GM21528 (cell line): Measurements from ENCODE around the gene CYP27B1.
"Not testable (repeated sequence)": the region's sequence is repeated elsewhere in the genome, so short reads cannot be mapped to it uniquely, and the experiment has no call there.

Experiments
- ATAC-seq: cut with Tn5 transposase; IDR thresholded peaks from one replicate; pipeline ENCODE4 v1.9.1; 2021; ENCODE audit warnings: mild to moderate bottlenecking, moderate library complexity; ENCODE audit not compliant: unreplicated experiment, low FRiP score

CYP27B1 gene

GRCh38 chr12:57724936-57725740 lies 41.7 kb downstream of the CYP27B1 start:
- no peak for ATAC-seq

GRCh38 chr12:57724003-57724935 lies 42.6 kb downstream of the CYP27B1 start:
- ATAC-seq, result no peak

- no peak for ATAC-seq
Measured at GRCh38 chr12:57723630-57723962, 43.3 kb downstream of the CYP27B1 start.

GRCh38 chr12:57722716-57723629 lies 43.9 kb downstream of the CYP27B1 start:
- no peak for ATAC-seq

- ATAC-seq, result not testable (repeated sequence)
Measured at GRCh38 chr12:57721846-57722608, 44.9 kb downstream of the CYP27B1 start.

- no peak for ATAC-seq
Measured at GRCh38 chr12:57720606-57721595, 46.0 kb downstream of the CYP27B1 start.

GRCh38 chr12:57719777-57720605 lies 46.9 kb downstream of the CYP27B1 start:
- ATAC-seq, result no peak

GRCh38 chr12:57718641-57719528 lies 48.0 kb downstream of the CYP27B1 start:
- no peak for ATAC-seq

- no peak for ATAC-seq
Measured at GRCh38 chr12:57717846-57718640, 48.8 kb downstream of the CYP27B1 start.

- ATAC-seq, result no peak
Measured at GRCh38 chr12:57717131-57717530, 49.7 kb downstream of the CYP27B1 start.

GRCh38 chr12:57716305-57716704 lies 50.6 kb downstream of the CYP27B1 start:
- no peak for ATAC-seq

- ATAC-seq, result no peak
Measured at GRCh38 chr12:57715786-57716185, 51.1 kb downstream of the CYP27B1 start.

GRCh38 chr12:57715036-57715748 lies 51.7 kb downstream of the CYP27B1 start:
- ATAC-seq, result not testable (repeated sequence)

GRCh38 chr12:57713209-57713608 lies 53.7 kb downstream of the CYP27B1 start:
- ATAC-seq, result no peak

- no peak for ATAC-seq
Measured at GRCh38 chr12:57712701-57713100, 54.2 kb downstream of the CYP27B1 start.
